ENCODE measurements around the gene HINT3. TPM values are rescaled to one million over a fixed set of nuclear protein-coding genes. Genes with fewer than 3 reads are reported as not detected.

The HINT3 gene
- total RNA-seq, 4 donors from 2014 or later, result 9.9 to 18.2 (median 11.5) TPM

- TF ChIP-seq CTCF (IDR thresholded peaks at IDR 0.05) (no peak), POLR2A (IDR thresholded peaks at IDR 0.05) (no peak)
- Histone ChIP-seq H3K27ac (no peak overlapping the region), H3K9me3 (no peaks in the 10 kb centered on the region), H3K4me1 (no peaks in the 10 kb centered on the region), H3K27me3 (no peaks in the 10 kb centered on the region), H3K4me3 (no peak overlapping the region), H3K36me3 (peaks cover 0 to 40% (median 0%) of the 10 kb centered on the region in 3 donors)
- DNase-seq, result no peak
These were observed 51.2 kb downstream of the HINT3 start for GRCh38 chr6:126007800-126008199.

GRCh38 chr6:126010040-126010439 is 53.5 kb downstream of the HINT3 start:
- Histone ChIP-seq H3K36me3 (peaks cover 0 to 62% (median 0%) of the 10 kb centered on the region in 3 donors), H3K4me3 (no peak overlapping the region), H3K27ac (no peak overlapping the region), H3K9me3 (no peaks in the 10 kb centered on the region), H3K27me3 (no peaks in the 10 kb centered on the region), H3K4me1 (no peaks in the 10 kb centered on the region)
- TF ChIP-seq CTCF (IDR thresholded peaks at IDR 0.05) (no peak), POLR2A (IDR thresholded peaks at IDR 0.05) (no peak)
- DNase-seq, result no peak

GRCh38 chr6:126015863-126016262 is 59.3 kb downstream of the HINT3 start:
- no peaks in the 10 kb centered on the region for H3K9me3 ChIP-seq
- no peak for DNase-seq
- TF ChIP-seq CTCF (IDR thresholded peaks at IDR 0.05) (no peak), POLR2A (IDR thresholded peaks at IDR 0.05) (no peak)
- no peaks in the 10 kb centered on the region for H3K27me3 ChIP-seq
- H3K4me3 ChIP-seq, result no peak overlapping the region
- H3K36me3 ChIP-seq, result peaks cover 0 to 88% (median 0%) of the 10 kb centered on the region in 3 donors
- H3K4me1 ChIP-seq, result no peaks in the 10 kb centered on the region
- no peak overlapping the region for H3K27ac ChIP-seq

- no peak overlapping the region for H3K4me3 ChIP-seq
- H3K27me3 ChIP-seq, result no peaks in the 10 kb centered on the region
- H3K4me1 ChIP-seq, result no peaks in the 10 kb centered on the region
- peaks cover 0 to 89% (median 0%) of the 10 kb centered on the region in 3 donors for H3K36me3 ChIP-seq
- TF ChIP-seq CTCF (IDR thresholded peaks at IDR 0.05) (no peak), POLR2A (IDR thresholded peaks at IDR 0.05) (no peak)
- H3K9me3 ChIP-seq, result no peaks in the 10 kb centered on the region
- H3K27ac ChIP-seq, result no peak overlapping the region
- DNase-seq, result no peak
These were observed 60.0 kb downstream of the HINT3 start for GRCh38 chr6:126016591-126016990.

- no peak for TF ChIP-seq CTCF (IDR thresholded peaks at IDR 0.05)
- no peak for TF ChIP-seq POLR2A (IDR thresholded peaks at IDR 0.05)
- no peaks in the 10 kb centered on the region for H3K4me1 ChIP-seq
- no peak for DNase-seq
- H3K9me3 ChIP-seq, result no peaks in the 10 kb centered on the region
- H3K4me3 ChIP-seq, result no peak overlapping the region
- peaks cover 0 to 89% (median 0%) of the 10 kb centered on the region in 3 donors for H3K36me3 ChIP-seq
- no peak overlapping the region for H3K27ac ChIP-seq
- H3K27me3 ChIP-seq, result no peaks in the 10 kb centered on the region
These were observed 61.1 kb downstream of the HINT3 start for GRCh38 chr6:126017668-126018067.
